Neural cell (in vitro differentiated cells): ENCODE data around the gene GRM4. TPM values are rescaled to one million over a fixed set of nuclear protein-coding genes. Genes with fewer than 3 reads are reported as not detected.

ENCODE experiments used
- H2AFZ ChIP-seq: fragments of 200-600, 300-800 bp; sonication (generic), shearing (Covaris generic); 2 replicates; pipeline ENCODE4 v1.6.0; 2014; ENCODE audit warnings: low read depth, mild to moderate bottlenecking, antibody characterized with exemption, low read length, moderate library complexity
- H3F3A ChIP-seq: fragments of 200-600 bp; shearing (Covaris generic); 2 replicates; pipeline ENCODE4 v1.6.1; 2016; ENCODE audit warnings: mild to moderate bottlenecking, moderate library complexity, mixed read lengths, antibody characterized with exemption, low read length; ENCODE audit not compliant: insufficient read depth, poor library complexity, severe bottlenecking
- H3K27ac ChIP-seq: fragments of 200-600, 300-800 bp; sonication (generic), shearing (Covaris generic); 2 replicates; pipeline ENCODE4 v1.5.1; 2014; ENCODE audit warnings: mild to moderate bottlenecking, low read length, moderate library complexity
- H3K27me3 ChIP-seq: fragments of 300-800, 200-600 bp; sonication (generic), shearing (Covaris generic); 2 replicates; pipeline ENCODE4 v1.6.0; 2014; ENCODE audit warnings: mild to moderate bottlenecking, low read depth, low read length, moderate library complexity; ENCODE audit not compliant: insufficient read depth
- H3K36me3 ChIP-seq: fragments of 300-800, 200-600 bp; sonication (generic), shearing (Covaris generic); 2 replicates; pipeline ENCODE4 v1.5.1; 2014; ENCODE audit warnings: mild to moderate bottlenecking, antibody characterized with exemption, low read length, moderate library complexity; ENCODE audit not compliant: insufficient read depth
- H3K4me2 ChIP-seq: fragments of 300-800, 200-600 bp; sonication (generic), shearing (Covaris generic); 2 replicates; pipeline ENCODE4 v1.6.0; 2014; ENCODE audit warnings: mild to moderate bottlenecking, low read length
- H3K4me3 ChIP-seq: fragments of 300-800, 200-600 bp; sonication (generic), shearing (Covaris generic); 2 replicates; pipeline ENCODE4 v1.5.1; 2014; ENCODE audit warnings: mild to moderate bottlenecking, low read length, moderate library complexity
- H3K79me2 ChIP-seq: fragments of 200-600 bp; shearing (Covaris generic); replicated peaks from 2 replicates; pipeline ENCODE4 v1.6.0; 2014; ENCODE audit warnings: mild to moderate bottlenecking, low read length, moderate library complexity; ENCODE audit not compliant: insufficient read depth
- H3K9ac ChIP-seq: fragments of 300-800, 200-600 bp; sonication (generic), shearing (Covaris generic); 2 replicates; pipeline ENCODE4 v1.6.1; 2016; ENCODE audit warnings: mild to moderate bottlenecking, low read length, mixed read lengths
- H3K9me2 ChIP-seq: fragments of 200-600 bp; shearing (Covaris generic); 2 replicates; pipeline ENCODE4 v1.6.1; 2016; ENCODE audit warnings: mild to moderate bottlenecking, low read length, mixed read lengths; ENCODE audit not compliant: insufficient read depth
- H3K9me3 ChIP-seq: fragments of 200-600, 300-800 bp; sonication (generic), shearing (Covaris generic); 2 replicates; pipeline ENCODE4 v1.6.1; 2016; ENCODE audit warnings: mild to moderate bottlenecking, mixed run types, low read length, moderate library complexity, mixed read lengths
- H4K20me1 ChIP-seq: fragments of 200-600 bp; shearing (Covaris generic); 2 replicates; pipeline ENCODE4 v1.6.1; 2016; ENCODE audit warnings: mild to moderate bottlenecking, mixed run types; ENCODE audit not compliant: insufficient read depth
- CTCF ChIP-seq: fragments of 450-650 bp; IDR thresholded peaks from 2 replicates; pipeline ENCODE4 v1.5.1; 2014; ENCODE audit warnings: antibody characterized with exemption, mild to moderate bottlenecking, moderate library complexity; ENCODE audit not compliant: poor library complexity, severe bottlenecking
- EP300 ChIP-seq: fragments of 450-650 bp; conservative IDR thresholded peaks from 2 replicates; pipeline ENCODE4 v1.6.1; 2014; ENCODE audit warnings: antibody characterized with exemption, mild to moderate bottlenecking, moderate library complexity; ENCODE audit not compliant: poor library complexity, severe bottlenecking
- MXI1 ChIP-seq: fragments of 450-650 bp; conservative IDR thresholded peaks from 2 replicates; pipeline ENCODE4 v1.6.1; 2014; ENCODE audit warnings: antibody characterized with exemption, mild to moderate bottlenecking; ENCODE audit not compliant: poor library complexity, severe bottlenecking
- RAD21 ChIP-seq: fragments of 450-650 bp; conservative IDR thresholded peaks from 2 replicates; pipeline ENCODE4 v1.6.1; 2014; ENCODE audit warnings: antibody characterized with exemption, mild to moderate bottlenecking, moderate library complexity
- SMC3 ChIP-seq: fragments of 450-650 bp; conservative IDR thresholded peaks from 2 replicates; pipeline ENCODE4 v1.6.1; 2014; ENCODE audit warnings: antibody characterized with exemption, mild to moderate bottlenecking, moderate library complexity; ENCODE audit not compliant: poor library complexity
- TAF1 ChIP-seq: IDR thresholded peaks from 2 replicates; pipeline ENCODE4 v1.6.1; 2012; ENCODE audit warnings: low read depth
- polyA plus RNA-seq: library from polyadenylated mRNA; depleted of rRNA; stranded (reverse); fragments of >200 nt; gene quantifications from 2 replicates; pipeline ENCODE4 v1.2.3, GENCODE V29; 2014
- TF ChIP-seq, protein P1 (sequence below): IDR thresholded peaks from 2 replicates; pipeline ENCODE4 v1.6.1; 2012; ENCODE audit warnings: borderline replicate concordance

Gene GRM4
- polyA plus RNA-seq, 1 donor from 2014 or later: 2.1 TPM

GRCh38 chr6:34085453-34086170 is 60.3 kb downstream of the GRM4 start:
- H3K4me3 ChIP-seq: no peak overlapping the region
- no peaks in the 10 kb centered on the region for H4K20me1 ChIP-seq
- H3K27ac ChIP-seq: no peak overlapping the region
- H3K36me3 ChIP-seq: no peaks in the 10 kb centered on the region
- no peaks in the 10 kb centered on the region for H3K79me2 ChIP-seq
- H3K4me2 ChIP-seq: no peak overlapping the region
- no peaks in the 10 kb centered on the region for H3K9me2 ChIP-seq
- H3F3A ChIP-seq: no peaks in the 10 kb centered on the region
- no peak for TF ChIP-seq RAD21
- TF ChIP-seq, protein P1, sequence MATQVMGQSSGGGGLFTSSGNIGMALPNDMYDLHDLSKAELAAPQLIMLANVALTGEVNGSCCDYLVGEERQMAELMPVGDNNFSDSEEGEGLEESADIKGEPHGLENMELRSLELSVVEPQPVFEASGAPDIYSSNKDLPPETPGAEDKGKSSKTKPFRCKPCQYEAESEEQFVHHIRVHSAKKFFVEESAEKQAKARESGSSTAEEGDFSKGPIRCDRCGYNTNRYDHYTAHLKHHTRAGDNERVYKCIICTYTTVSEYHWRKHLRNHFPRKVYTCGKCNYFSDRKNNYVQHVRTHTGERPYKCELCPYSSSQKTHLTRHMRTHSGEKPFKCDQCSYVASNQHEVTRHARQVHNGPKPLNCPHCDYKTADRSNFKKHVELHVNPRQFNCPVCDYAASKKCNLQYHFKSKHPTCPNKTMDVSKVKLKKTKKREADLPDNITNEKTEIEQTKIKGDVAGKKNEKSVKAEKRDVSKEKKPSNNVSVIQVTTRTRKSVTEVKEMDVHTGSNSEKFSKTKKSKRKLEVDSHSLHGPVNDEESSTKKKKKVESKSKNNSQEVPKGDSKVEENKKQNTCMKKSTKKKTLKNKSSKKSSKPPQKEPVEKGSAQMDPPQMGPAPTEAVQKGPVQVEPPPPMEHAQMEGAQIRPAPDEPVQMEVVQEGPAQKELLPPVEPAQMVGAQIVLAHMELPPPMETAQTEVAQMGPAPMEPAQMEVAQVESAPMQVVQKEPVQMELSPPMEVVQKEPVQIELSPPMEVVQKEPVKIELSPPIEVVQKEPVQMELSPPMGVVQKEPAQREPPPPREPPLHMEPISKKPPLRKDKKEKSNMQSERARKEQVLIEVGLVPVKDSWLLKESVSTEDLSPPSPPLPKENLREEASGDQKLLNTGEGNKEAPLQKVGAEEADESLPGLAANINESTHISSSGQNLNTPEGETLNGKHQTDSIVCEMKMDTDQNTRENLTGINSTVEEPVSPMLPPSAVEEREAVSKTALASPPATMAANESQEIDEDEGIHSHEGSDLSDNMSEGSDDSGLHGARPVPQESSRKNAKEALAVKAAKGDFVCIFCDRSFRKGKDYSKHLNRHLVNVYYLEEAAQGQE: no peak
- TF ChIP-seq SMC3: no peak
- TF ChIP-seq TAF1: no peak
- TF ChIP-seq CTCF: no peak
- no peak for TF ChIP-seq MXI1
- H3K9ac ChIP-seq: no peak overlapping the region
- H2AFZ ChIP-seq: no peak overlapping the region
- H3K9me3 ChIP-seq: no peaks in the 10 kb centered on the region
- H3K27me3 ChIP-seq: no peaks in the 10 kb centered on the region

GRCh38 chr6:34084591-34085290 is 61.1 kb downstream of the GRM4 start:
- Histone ChIP-seq H3F3A (no peaks in the 10 kb centered on the region), H2AFZ (no peak overlapping the region), H3K4me3 (no peak overlapping the region), H3K27me3 (no peaks in the 10 kb centered on the region), H3K4me2 (no peak overlapping the region), H3K79me2 (no peaks in the 10 kb centered on the region), H4K20me1 (no peaks in the 10 kb centered on the region), H3K9me2 (no peaks in the 10 kb centered on the region), H3K9me3 (no peaks in the 10 kb centered on the region), H3K9ac (no peak overlapping the region), H3K27ac (no peak overlapping the region), H3K36me3 (no peaks in the 10 kb centered on the region)
- no peak for TF ChIP-seq SMC3
- TF ChIP-seq EP300: no peak
- no peak for TF ChIP-seq CTCF
- TF ChIP-seq, protein P1: no peak
- TF ChIP-seq TAF1: no peak
- no peak for TF ChIP-seq RAD21
